ENCODE results near the gene CDK6. TPM values are rescaled to one million over a fixed set of nuclear protein-coding genes. Genes with fewer than 3 reads are reported as not detected.

Gene CDK6
- polyA plus RNA-seq, 1 donor: 22.4 TPM

DNA sequence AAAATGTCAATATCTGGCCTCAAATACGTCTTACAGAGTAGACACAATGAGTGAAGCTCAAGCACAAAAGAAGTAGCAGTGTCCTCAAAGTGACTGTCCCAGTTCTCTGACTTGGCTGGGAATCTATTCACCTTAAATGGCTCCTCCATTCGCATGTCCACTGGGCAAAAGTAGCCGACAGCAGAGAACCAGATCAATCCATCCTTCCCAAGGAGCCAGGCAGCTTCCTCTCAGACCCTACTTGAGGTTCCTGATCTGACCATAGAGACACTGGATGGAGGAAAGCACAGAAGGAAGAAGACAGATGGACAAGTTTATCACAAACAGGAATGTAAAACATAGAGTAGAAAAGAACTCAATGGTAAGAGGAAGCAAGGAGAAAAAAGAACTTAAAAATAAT is 53.5 kb downstream of the CDK6 start:
- H3K36me3 ChIP-seq (ENCODE audit: control insufficient read depth, insufficient read depth, low read length): no peaks in the 10 kb centered on the region
- no peak overlapping the region for H3K4me3 ChIP-seq (ENCODE audit: low read length)
- no peaks in the 10 kb centered on the region for H3K27me3 ChIP-seq (ENCODE audit: control insufficient read depth, insufficient read depth, low read length)
- H3K9me3 ChIP-seq (ENCODE audit: control insufficient read depth, low read depth, low read length): no peaks in the 10 kb centered on the region
- DNase-seq: no peak
- H3K27ac ChIP-seq (ENCODE audit: low read length): no peak overlapping the region
- 100% methylated on average over 2 of the region's 3 CpGs for WGBS (ENCODE audit: insufficient coverage, low lambda C conversion rate)
- no peaks in the 10 kb centered on the region for H3K4me1 ChIP-seq (ENCODE audit: control insufficient read depth, insufficient read depth, low read length)

GRCh38 chr7:92782236-92782635 is 54.1 kb downstream of the CDK6 start:
- Histone ChIP-seq H3K27me3 (ENCODE audit: control insufficient read depth, insufficient read depth, low read length) (no peaks in the 10 kb centered on the region), H3K4me3 (ENCODE audit: low read length) (no peak overlapping the region), H3K27ac (ENCODE audit: low read length) (no peak overlapping the region), H3K9me3 (ENCODE audit: control insufficient read depth, low read depth, low read length) (no peaks in the 10 kb centered on the region), H3K4me1 (ENCODE audit: control insufficient read depth, insufficient read depth, low read length) (no peaks in the 10 kb centered on the region), H3K36me3 (ENCODE audit: control insufficient read depth, insufficient read depth, low read length) (no peaks in the 10 kb centered on the region)
- no peak for DNase-seq
- no CpG with 5 or more reads among the region's 1 CpG for WGBS (ENCODE audit: insufficient coverage, low lambda C conversion rate)

DNA sequence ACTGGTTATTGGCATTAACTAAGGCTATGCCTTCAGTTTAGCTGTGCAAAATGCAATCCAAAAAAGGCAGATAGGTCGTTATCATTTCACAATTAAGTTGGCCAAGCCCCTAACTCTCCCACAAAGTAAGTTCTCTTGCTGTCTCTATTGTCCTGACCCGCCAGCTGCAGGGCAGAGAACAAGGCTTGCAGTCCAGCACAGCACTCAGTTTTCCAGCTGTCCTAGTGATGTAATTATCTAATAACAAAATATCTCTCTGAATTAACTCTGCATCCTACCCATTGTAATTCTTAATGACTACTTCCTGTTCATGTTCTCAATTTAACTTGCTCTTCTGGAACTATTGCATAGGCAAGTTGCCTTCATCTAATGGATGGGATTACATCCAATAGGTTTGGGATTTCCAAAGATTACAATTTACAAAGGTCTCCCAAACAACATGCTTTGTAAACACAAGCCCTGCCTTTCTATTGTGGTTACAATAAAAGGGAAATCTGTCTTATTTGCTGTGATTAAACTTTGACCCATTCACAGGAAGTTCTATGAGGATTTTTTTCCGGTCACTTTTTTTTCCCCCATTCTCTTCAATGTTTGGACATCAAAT is 55.2 kb downstream of the CDK6 start:
- no peak overlapping the region for H3K4me3 ChIP-seq (ENCODE audit: low read length)
- H3K27me3 ChIP-seq (ENCODE audit: control insufficient read depth, insufficient read depth, low read length): no peaks in the 10 kb centered on the region
- H3K27ac ChIP-seq (ENCODE audit: low read length): no peak overlapping the region
- no peaks in the 10 kb centered on the region for H3K9me3 ChIP-seq (ENCODE audit: control insufficient read depth, low read depth, low read length)
- no peaks in the 10 kb centered on the region for H3K36me3 ChIP-seq (ENCODE audit: control insufficient read depth, insufficient read depth, low read length)
- no peaks in the 10 kb centered on the region for H3K4me1 ChIP-seq (ENCODE audit: control insufficient read depth, insufficient read depth, low read length)
- 83% methylated on average over 1 of the region's 3 CpGs for WGBS (ENCODE audit: insufficient coverage, low lambda C conversion rate)
- DNase-seq: peak in 1 of 2 donors; percentile 40

DNA sequence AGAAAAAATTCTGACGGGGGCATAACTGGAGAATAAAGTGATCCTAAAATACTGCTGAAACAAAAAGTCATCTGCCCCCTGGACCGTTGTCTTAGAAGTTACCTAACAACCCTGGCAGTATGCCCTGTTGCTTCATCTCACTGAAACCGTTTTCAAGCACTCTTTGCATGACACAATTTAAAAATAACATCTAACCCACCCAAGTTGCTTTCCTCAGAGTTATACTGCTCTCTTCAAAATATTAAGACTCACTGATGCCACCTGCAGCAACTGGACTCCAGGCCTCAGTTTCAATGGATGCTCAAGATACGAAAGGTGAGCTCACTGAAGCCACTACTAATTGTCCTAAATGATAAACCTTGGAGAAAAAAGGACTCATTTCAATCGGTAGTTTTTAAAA is 57.4 kb downstream of the CDK6 start:
- Histone ChIP-seq H3K4me1 (ENCODE audit: control insufficient read depth, insufficient read depth, low read length) (no peaks in the 10 kb centered on the region), H3K9me3 (ENCODE audit: control insufficient read depth, low read depth, low read length) (no peaks in the 10 kb centered on the region), H3K4me3 (ENCODE audit: low read length) (no peak overlapping the region), H3K27ac (ENCODE audit: low read length) (no peak overlapping the region), H3K36me3 (ENCODE audit: control insufficient read depth, insufficient read depth, low read length) (peaks cover 3% of the 10 kb centered on the region), H3K27me3 (ENCODE audit: control insufficient read depth, insufficient read depth, low read length) (no peaks in the 10 kb centered on the region)
- DNase-seq: no peak
- no CpG with 5 or more reads among the region's 5 CpGs for WGBS (ENCODE audit: insufficient coverage, low lambda C conversion rate)

GRCh38 chr7:92777993-92778392 is 58.4 kb downstream of the CDK6 start:
- Histone ChIP-seq H3K4me1 (ENCODE audit: control insufficient read depth, insufficient read depth, low read length) (no peaks in the 10 kb centered on the region), H3K27me3 (ENCODE audit: control insufficient read depth, insufficient read depth, low read length) (no peaks in the 10 kb centered on the region), H3K27ac (ENCODE audit: low read length) (no peak overlapping the region), H3K36me3 (ENCODE audit: control insufficient read depth, insufficient read depth, low read length) (peaks cover 10% of the 10 kb centered on the region), H3K9me3 (ENCODE audit: control insufficient read depth, low read depth, low read length) (no peaks in the 10 kb centered on the region), H3K4me3 (ENCODE audit: low read length) (no peak overlapping the region)
- DNase-seq: no peak
- no CpG with 5 or more reads among the region's 1 CpG for WGBS (ENCODE audit: insufficient coverage, low lambda C conversion rate)

DNA sequence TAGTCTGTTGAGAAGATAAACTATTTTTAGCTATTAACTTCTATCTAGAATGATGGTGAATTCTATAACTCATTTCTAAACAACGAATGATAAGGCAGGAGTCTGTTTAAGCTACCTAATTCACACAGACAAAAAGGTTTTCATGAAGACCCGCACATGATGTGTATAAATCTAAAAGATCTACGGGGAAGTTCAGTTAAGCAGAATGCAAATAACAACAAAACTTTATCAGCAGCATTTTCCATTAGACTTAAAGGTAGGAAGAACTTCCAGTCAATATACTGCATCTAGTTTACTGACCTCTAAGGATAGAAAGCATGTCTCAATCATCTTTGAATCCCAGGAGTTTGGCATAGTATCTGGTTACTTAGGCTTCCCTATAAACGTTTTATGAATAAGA is 62.6 kb downstream of the CDK6 start:
- no peak for DNase-seq
- no peak overlapping the region for H3K27ac ChIP-seq (ENCODE audit: low read length)
- peaks cover 10% of the 10 kb centered on the region for H3K36me3 ChIP-seq (ENCODE audit: control insufficient read depth, insufficient read depth, low read length)
- no peak overlapping the region for H3K4me3 ChIP-seq (ENCODE audit: low read length)
- 100% methylated on average over 1 of the region's 4 CpGs for WGBS (ENCODE audit: insufficient coverage, low lambda C conversion rate)
- H3K27me3 ChIP-seq (ENCODE audit: control insufficient read depth, insufficient read depth, low read length): no peaks in the 10 kb centered on the region
- H3K9me3 ChIP-seq (ENCODE audit: control insufficient read depth, low read depth, low read length): no peaks in the 10 kb centered on the region
- no peaks in the 10 kb centered on the region for H3K4me1 ChIP-seq (ENCODE audit: control insufficient read depth, insufficient read depth, low read length)

- no peak for DNase-seq
- Histone ChIP-seq H3K9me3 (ENCODE audit: control insufficient read depth, low read depth, low read length) (no peaks in the 10 kb centered on the region), H3K4me1 (ENCODE audit: control insufficient read depth, insufficient read depth, low read length) (peaks cover 5% of the 10 kb centered on the region), H3K27me3 (ENCODE audit: control insufficient read depth, insufficient read depth, low read length) (no peaks in the 10 kb centered on the region), H3K36me3 (ENCODE audit: control insufficient read depth, insufficient read depth, low read length) (peaks cover 13% of the 10 kb centered on the region), H3K27ac (ENCODE audit: low read length) (no peak overlapping the region), H3K4me3 (ENCODE audit: low read length) (no peak overlapping the region)
- 88% methylated on average over 1 of the region's 1 CpG for WGBS (ENCODE audit: insufficient coverage, low lambda C conversion rate)
These were observed 66.5 kb downstream of the CDK6 start for GRCh38 chr7:92769844-92770243.

- Histone ChIP-seq H3K4me1 (ENCODE audit: control insufficient read depth, insufficient read depth, low read length) (peaks cover 5% of the 10 kb centered on the region), H3K4me3 (ENCODE audit: low read length) (no peak overlapping the region), H3K9me3 (ENCODE audit: control insufficient read depth, low read depth, low read length) (no peaks in the 10 kb centered on the region), H3K36me3 (ENCODE audit: control insufficient read depth, insufficient read depth, low read length) (peaks cover 10% of the 10 kb centered on the region), H3K27me3 (ENCODE audit: control insufficient read depth, insufficient read depth, low read length) (no peaks in the 10 kb centered on the region), H3K27ac (ENCODE audit: low read length) (no peak overlapping the region)
- DNase-seq: no peak
These were observed 67.0 kb downstream of the CDK6 start for GRCh38 chr7:92769394-92769699.

DNA sequence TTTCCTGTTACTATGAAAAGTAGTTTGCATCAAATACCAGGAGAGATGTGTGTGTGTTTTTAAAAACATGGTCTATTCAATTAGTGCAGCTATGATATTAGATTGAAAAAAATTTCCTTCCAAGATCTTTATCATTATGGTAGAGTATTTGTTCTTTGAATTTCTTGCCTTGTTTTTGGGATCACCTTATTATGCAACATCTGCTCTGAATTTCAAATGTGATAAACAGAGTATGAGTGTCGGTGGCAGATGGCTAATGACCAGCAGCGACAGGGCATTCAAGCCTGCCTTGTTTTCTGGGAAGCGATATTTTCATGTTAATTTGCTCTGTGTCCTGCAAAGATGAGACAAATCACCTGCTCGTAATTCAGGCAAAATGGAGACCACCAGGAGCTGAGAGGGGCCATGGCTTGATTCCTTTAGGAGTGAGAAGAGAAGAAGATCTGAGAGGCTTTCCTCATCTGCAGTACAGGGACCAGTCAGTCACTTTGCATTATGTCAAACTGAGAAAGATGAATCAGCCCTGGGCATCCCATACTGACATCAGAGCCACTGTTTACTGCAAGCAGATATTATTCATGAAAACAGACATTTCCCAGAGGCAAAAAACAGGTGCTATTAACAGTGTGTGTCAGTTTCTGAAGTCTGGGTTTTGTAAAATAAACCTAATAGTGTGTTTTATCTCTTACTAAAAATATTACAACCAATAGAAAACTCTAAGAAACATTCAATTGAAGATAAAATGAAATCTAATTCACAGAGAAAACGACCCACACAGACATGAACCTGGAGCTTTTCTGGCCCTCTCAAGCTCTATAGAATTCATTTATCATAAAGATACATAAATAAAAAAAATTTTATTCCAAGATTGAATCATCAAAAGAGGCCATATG is 67.6 kb downstream of the CDK6 start:
- H3K9me3 ChIP-seq (ENCODE audit: control insufficient read depth, low read depth, low read length): no peaks in the 10 kb centered on the region
- H3K27me3 ChIP-seq (ENCODE audit: control insufficient read depth, insufficient read depth, low read length): no peaks in the 10 kb centered on the region
- H3K4me3 ChIP-seq (ENCODE audit: low read length): no peak overlapping the region
- no peak overlapping the region for H3K27ac ChIP-seq (ENCODE audit: low read length)
- peaks cover 9% of the 10 kb centered on the region for H3K36me3 ChIP-seq (ENCODE audit: control insufficient read depth, insufficient read depth, low read length)
- DNase-seq: no peak
- peaks cover 6% of the 10 kb centered on the region for H3K4me1 ChIP-seq (ENCODE audit: control insufficient read depth, insufficient read depth, low read length)
- WGBS (ENCODE audit: insufficient coverage, low lambda C conversion rate): no CpG with 5 or more reads among the region's 5 CpGs

DNA sequence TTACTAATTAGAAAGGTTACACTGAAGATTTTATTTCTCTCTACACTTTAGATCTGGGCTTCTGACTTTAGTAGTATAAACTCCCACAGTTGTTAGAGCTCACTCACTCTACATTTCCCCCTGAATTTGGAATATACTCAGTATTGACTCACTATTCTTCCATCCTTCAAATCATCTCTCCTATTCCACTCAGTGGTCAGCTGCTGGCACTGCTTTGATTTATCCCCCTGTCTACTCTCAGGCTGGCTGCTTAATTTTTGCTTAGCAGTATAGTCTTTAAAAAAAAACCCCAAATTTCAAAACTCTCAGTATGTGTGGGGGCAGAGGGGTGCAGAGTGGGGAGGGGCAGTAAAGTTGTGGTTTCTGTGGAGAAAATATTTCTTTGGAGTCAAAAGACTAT is 68.9 kb downstream of the CDK6 start:
- H3K36me3 ChIP-seq (ENCODE audit: control insufficient read depth, insufficient read depth, low read length): peaks cover 3% of the 10 kb centered on the region
- peaks cover 9% of the 10 kb centered on the region for H3K4me1 ChIP-seq (ENCODE audit: control insufficient read depth, insufficient read depth, low read length)
- peak overlapping the region; percentile 54 for H3K27ac ChIP-seq (ENCODE audit: low read length)
- no peaks in the 10 kb centered on the region for H3K9me3 ChIP-seq (ENCODE audit: control insufficient read depth, low read depth, low read length)
- no peak overlapping the region for H3K4me3 ChIP-seq (ENCODE audit: low read length)
- DNase-seq: no peak
- H3K27me3 ChIP-seq (ENCODE audit: control insufficient read depth, insufficient read depth, low read length): no peaks in the 10 kb centered on the region

- peaks cover 3% of the 10 kb centered on the region for H3K36me3 ChIP-seq (ENCODE audit: control insufficient read depth, insufficient read depth, low read length)
- H3K27me3 ChIP-seq (ENCODE audit: control insufficient read depth, insufficient read depth, low read length): no peaks in the 10 kb centered on the region
- peak; percentile 42 to 68 for DNase-seq
- H3K9me3 ChIP-seq (ENCODE audit: control insufficient read depth, low read depth, low read length): no peaks in the 10 kb centered on the region
- H3K4me1 ChIP-seq (ENCODE audit: control insufficient read depth, insufficient read depth, low read length): peaks cover 9% of the 10 kb centered on the region
- no CpG with 5 or more reads among the region's 3 CpGs for WGBS (ENCODE audit: insufficient coverage, low lambda C conversion rate)
- no peak overlapping the region for H3K4me3 ChIP-seq (ENCODE audit: low read length)
- peak overlapping the region; percentile 54 for H3K27ac ChIP-seq (ENCODE audit: low read length)
These were observed 69.8 kb downstream of the CDK6 start for GRCh38 chr7:92766461-92767003.

All from large intestine (tissue), 3 donors.